NCI-H128 (cell line): ENCODE results near the gene PCOLCE2.

Source experiments
- DNase-seq: peaks from one replicate; lab custom pipeline; 2025; ENCODE audit not compliant: unreplicated experiment; lab: John Stamatoyannopoulos, UW

Gene PCOLCE2

DNA sequence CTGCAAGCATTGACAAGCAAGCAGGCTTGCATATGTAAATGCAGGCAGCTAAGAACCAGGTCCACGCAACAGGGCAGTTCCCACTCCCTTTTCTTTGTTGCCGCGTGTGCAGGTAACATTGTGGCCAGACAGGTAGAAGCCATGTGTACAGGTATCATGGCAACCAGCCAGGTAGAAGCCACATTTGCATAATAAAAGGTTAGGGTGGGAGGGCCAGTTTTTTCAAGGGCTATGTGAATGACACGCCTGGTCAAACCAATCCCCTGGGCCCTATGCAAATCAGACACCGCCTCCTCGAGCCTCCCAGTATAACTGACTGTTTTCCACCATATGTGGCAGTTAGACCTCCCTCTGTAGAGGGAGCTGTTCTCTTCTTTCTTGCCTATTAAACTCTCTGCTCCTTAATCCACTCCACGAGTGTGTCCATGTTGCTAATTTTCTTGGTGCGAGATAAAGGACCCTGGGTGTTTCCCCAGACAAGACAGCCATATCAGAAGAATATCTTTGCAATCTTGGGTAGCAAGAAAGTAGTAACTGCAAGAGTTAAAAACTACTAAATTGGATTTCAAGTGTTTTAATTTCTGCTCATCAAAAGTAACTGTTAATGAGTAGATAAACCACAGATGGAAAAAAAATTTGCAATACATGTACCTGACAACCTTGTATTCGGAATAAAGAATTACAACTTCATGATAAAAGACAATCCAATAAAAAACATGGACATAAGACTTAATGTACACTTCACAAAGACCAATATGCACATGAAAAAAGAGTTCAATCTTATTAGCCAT, 21.8 kb downstream of the PCOLCE2 start:
- DNase-seq, result no peak

- no peak for DNase-seq
Observed at GRCh38 chr3:142863930-142864920, 24.7 kb downstream of the PCOLCE2 start.

DNA sequence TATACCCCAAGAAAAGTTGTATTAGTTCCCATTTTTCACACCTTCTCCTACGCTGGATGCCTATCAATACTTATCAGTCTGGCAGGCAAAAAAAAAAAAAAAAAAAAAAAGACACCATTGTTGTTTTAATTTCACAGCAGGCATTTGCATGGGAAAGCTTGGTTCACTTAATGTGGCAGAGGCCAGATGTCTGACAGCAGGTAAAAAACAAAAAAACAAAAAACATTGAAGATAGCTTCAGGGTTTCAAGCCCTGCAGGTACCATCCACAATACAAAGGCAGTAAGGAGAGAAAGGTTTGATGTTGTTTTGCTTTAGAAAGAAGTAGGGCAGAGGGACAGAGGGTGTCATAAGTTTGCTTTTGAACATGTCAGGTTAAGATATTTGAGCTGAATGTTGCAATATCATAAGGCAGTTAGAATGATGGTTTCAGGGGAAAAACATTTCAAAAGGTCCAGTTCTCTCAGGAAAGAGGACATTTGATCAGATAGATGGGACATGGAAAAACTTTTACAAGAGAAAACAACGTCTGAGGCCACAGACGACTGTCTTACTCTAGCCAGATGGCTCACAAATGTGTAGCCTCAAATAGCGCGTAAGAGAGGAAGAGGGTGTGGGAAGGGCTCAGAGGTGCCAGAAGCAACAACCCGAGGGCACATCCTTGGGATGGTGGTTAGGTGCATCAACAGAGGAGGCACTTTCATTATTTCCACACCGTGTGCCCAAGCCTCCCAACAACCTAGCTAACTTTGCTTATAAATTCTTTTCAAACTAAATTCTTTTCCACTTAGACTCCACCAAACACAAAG, 25.7 kb downstream of the PCOLCE2 start:
- no peak for DNase-seq

DNA sequence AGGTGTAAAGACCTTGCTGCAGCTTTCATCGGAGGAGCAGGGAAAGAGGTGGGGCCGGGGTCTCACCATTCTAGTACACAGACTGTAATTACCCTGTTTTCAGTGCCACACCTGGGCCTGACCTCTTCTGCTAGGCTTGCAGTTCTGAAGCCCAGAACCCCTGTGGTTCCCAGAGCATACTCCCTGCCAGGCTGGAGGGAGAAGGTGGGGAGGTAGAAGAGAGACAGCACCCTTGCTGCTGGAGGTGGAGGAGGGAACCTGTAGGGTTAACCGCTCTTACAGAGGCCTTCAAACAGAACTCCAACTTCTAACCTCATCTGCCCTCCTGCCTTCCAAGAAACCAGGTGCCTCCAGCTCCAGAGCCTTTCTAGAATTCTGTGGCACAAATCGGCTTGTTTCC, 27.0 kb downstream of the PCOLCE2 start:
- DNase-seq, result no peak

- no peak for DNase-seq
Observed at GRCh38 chr3:142858043-142858442, 30.8 kb downstream of the PCOLCE2 start.

DNA sequence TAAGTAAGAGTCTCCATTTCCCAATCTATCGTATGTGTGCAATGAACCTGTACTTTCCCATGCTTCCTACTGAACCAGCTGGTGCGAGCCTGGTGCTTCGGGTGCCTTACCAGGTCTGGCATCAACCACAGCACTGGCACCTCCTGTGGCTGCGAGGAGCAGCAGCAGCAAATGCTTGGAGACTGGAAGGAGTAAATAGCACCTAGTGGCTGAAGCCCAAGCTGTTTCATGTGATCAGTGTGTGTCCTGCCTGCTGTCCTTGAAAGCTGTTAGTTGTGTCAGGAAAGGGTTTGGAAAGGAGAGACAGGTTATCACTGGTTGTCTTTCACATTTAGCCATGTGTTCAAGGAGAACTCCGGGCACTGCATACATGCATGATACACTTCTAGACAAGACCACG, 31.8 kb downstream of the PCOLCE2 start:
- DNase-seq, result no peak

GRCh38 chr3:142853270-142854168, 35.4 kb downstream of the PCOLCE2 start:
- no peak for DNase-seq

DNA sequence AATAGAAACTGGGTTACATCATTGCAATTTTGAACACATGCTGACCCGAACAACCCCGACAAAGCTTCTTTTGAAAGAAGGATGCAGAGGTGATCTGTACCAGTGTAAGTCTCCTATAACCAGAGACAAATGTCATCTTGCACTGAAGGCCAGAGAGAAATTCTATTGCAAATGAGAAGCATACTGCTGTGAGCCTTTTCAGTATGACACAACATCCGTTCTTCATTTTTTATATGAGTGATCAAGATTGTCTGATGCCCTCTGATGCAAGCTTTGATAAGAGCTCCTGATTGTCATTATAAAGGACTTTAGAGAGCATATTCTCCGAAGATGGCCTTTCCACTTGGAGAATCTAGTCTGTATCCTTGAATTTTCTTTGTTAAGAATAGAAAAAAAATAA, 36.9 kb downstream of the PCOLCE2 start:
- no peak for DNase-seq

DNA sequence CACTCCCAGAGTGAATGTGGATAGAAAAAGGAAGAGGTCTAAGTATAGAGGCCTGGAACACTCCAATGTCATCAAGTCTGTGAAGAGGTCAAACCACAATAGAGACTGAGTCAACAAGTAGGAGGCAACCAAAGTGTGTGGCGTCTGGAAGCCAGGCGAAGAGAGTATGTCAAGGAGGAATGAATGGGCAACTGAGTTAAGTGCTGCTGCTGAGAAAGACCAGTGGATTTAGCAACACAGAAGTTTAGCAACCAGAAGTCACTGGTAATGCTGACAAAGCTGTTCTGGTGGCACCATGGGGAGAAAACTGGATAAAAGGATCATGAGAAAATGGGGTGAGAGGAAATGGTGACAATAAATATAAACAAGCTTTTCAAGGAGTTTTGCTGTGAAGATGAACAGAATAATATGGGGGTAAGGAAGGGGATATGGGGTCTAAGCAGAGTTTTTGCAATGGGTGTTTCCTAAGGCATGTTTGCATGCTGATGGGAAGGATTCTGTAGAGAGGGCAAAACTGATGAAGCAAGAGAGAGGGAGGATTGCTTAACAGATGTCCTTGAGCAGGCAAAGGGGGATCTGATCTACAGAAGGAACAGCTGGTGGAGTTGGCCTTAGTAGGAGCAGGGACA, 38.4 kb downstream of the PCOLCE2 start:
- no peak for DNase-seq

DNA sequence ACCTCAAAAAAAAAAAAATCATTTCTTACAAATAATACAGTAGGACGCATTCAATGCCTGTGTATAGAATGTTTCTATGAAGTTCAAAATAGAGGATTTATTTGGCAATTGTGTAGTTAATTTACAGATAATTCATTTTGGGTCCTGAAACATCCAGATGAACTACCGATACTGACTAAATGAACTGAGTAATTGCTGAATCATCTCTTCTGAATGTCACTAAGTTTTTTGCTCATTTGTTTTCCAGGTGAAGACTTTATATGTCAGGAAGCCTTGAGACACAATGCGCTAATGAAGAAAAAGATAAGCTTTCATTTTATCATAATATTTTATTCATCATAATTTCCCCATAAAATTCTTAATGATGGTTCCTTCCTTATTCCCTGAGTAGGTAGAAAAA, 39.7 kb downstream of the PCOLCE2 start:
- DNase-seq, result no peak

DNA sequence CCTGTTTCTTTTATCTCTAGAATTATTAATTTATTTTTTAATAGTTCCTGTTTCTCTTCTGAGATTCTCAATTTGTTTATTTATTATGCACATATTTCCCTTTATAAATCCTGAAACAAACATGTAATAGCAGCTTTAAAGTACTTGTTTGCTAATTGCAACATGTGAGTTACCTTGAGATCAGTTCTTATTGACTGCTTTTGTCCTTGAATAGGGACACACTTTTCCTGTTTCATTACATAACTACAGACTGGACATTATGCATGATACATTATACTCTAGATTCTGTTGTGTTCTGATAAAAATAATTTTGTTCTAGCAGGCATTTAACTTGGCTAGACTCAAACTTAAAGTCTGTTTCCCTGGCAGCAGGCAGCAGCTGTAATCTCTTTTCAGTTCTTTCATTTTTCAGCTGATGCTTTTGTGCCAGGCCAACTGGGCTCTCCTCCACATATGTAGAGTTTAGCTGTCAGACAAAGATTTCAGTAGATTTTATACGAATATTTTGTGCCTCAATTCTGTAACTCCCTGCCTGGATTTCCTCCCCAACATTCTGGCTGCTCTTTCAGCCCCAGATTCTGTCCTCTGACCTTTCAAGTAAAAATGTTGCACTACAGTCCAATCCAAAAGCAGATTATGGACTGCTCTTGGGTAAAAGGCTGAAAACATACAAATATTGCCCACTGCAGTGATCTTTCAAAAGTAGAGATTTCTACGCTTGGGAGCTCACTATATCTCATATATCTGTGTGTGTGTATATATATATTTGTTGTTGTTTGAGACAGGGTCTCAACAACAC, 41.9 kb downstream of the PCOLCE2 start:
- no peak for DNase-seq

- DNase-seq, result no peak
Observed at GRCh38 chr3:142844339-142844977, 44.4 kb downstream of the PCOLCE2 start.

DNA sequence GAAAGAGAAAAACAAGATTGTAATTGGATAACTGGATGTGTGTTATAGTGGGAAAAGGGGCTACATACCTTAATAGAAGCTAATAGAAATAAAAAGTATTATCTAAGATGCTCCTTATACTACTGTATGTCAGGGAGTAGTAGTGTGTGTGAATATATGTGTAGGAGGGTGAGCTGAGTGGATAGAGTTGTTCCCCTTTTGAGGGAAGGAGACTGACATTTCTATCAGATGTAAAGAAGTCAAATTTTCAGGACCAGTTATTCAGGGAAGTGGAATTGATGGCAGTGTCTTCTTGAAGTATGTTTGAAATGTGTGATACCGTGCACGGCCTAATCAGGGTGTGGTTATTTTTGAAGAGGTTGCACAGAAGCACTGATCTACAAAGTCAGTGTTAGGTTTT, 49.1 kb downstream of the PCOLCE2 start:
- DNase-seq, result no peak

DNA sequence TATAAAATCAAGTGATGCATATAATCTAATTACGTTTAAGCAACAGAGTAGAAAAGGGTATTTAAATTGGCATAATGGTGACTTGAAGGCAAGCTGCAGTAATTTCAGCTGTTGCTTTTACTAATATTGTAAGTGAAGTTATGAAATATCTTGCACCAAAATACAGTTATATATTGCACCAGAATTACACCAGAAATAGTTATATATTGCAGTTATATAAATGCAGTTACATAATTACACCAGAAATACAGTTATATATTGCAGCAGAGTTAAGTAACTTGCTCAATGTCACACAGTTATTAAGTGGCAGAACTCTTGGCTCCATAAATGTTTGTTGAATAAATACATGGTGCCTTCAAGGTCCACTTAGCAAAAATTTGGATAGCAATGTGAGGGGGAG, 51.4 kb downstream of the PCOLCE2 start:
- DNase-seq, result no peak

DNA sequence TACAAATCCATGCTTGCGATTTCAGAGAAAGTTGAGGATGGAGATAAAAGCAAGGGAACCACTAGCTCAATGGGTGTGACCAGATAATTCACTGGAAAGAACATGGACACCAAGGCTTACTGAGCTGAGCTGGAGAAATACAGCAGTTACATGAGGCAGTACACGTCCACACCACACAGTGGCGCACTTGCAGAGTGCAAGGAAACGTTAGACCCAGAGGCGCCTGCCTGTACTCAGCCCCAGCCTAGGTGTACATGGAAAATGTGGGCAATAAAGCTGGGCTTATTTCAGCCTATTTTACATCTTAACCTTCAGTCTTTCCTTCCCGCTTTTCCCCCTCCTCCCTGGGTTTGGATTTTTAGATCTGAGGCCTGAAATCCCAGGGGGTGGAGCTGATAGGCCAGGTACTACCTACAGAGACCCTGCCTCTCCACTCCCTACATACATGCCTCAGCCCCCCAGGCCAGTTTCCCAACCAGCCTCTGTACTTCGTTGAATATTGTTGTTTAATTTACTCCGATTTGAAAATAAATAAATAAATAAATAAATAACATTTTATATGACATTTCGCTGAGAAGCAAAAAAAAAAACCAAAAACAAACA, 60.1 kb downstream of the PCOLCE2 start:
- peak; percentile 72 for DNase-seq

- no peak for DNase-seq
Observed at GRCh38 chr3:142819179-142819578, 69.7 kb downstream of the PCOLCE2 start.

DNA sequence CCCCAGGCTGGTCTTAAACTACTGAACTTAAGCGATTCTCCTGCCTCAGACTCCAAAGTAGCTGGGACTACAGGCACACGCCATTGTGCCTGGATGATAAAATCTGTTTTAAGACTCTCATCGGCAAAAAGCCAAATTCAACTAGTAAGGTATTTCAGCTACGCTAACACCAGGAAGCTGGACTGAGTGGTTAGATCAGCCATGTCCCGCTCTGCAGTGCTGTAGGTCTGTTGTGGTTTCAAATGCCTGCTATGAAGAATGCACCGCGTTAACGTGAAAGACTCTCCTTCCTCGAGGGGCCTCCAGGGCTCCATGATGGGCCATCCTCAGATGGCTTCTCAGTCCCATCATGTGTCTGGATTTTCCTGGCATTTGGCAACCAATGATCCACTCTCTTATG, 70.2 kb downstream of the PCOLCE2 start:
- DNase-seq, result no peak

DNA sequence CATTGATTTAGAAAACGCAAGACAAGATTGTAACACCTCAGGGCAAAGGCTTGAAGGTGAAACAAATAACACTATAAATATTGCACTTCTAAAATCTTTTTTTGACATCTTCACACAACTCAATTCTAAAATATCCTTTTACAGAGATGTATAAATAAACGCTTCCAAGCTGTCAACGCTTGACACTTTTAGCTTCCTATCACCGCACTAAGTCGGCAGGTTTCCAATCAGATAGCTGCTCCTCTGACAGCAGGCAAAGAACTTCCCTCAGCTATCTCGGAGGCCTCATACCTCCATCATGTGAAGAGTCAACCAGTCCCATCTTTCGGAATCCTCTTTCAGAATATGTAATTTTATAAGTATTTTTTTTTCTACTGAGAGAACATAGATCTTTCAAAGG, 71.0 kb downstream of the PCOLCE2 start:
- DNase-seq, result no peak
